Activated CD4-positive, alpha-beta T cell treated with anti-CD3 and anti-CD28 coated beads, Interleukin-10, Interleukin-2, amounts not matched to agents 100 ng/mL and 50 ng/mL, durations not matched to agents 16 hours and 8 hours (primary cell): Measurements from ENCODE around the gene COL6A2.

Experiments used
- DNase-seq: peaks from one replicate; pipeline ENCODE4 v3.0.0-alpha.2; 2020

COL6A2 gene

DNA sequence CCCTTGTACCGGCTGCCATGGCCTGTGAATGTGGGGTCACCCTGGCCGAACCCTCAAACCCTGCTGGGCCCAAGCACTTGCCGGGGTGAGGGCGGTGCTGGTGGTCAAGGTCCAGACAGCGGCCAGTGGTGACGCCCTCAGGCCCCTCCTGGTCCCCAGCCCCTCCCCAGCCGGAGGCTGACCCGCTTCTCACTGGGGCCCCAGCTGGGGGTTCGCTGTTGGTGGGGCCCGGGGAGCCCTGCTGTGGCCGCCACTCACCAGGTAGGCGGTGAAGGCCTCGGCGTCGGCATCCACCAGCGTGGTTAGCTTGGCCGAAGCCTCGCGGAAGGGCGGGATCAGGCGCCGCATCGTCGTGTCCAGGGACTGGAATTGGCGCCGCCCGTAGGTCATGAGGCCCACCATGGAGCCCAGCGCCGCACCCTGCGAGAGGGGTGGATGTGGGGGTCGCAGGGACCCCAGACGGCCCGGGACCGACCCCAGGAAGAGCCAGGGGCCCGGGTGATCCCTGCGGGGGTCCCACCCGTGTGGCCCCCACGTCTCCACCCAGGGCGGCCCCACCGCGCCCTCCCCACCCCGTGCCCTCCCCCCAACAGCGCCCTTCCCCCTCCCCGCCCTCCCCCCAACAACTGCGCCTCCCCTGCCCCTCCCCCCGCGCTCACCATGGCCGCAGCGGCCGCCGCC is 47.4 kb downstream of the COL6A2 start:
- no peak for DNase-seq

DNA sequence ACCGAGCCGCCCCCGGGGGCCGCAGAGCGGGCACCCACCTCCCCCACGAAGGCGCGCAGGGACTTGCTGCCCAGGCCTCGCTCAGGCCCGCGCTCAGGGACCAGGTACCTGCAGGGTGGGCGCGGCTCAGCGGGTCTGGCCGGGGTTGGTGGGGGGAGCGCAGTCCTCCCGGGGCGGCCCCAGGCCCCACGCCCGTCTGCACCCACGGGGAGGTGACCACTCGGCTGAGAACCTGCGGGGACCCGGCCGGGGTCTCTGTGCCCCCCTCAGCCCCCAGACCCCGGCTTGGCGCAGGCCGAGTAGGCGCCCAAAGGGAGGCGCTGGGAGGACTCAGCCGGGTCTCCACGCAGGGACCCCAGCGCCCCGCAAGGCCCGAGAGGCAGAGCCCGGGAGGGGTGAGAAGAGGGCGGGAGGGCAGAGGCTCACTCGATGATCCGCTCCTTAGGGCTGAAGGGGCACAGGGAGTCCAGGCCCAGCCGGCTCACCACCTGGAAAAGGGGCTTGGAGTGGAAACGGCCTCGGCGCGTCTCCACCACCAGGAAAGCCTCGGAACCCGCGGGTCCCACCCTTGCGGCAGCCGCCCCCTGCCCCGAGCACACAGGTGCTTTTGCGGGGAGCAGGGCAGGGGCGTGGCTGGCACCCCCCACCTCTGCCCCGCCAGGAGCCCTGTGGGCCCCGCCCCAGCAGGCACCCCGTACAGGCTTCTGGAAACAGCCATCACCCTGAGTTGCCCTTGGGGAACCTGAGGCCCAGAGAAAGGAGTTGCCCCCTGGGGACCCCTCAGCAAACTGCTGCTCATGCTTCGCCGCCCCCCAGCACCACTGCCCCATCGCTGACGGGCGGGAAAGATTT is 48.2 kb downstream of the COL6A2 start:
- no peak for DNase-seq

DNA sequence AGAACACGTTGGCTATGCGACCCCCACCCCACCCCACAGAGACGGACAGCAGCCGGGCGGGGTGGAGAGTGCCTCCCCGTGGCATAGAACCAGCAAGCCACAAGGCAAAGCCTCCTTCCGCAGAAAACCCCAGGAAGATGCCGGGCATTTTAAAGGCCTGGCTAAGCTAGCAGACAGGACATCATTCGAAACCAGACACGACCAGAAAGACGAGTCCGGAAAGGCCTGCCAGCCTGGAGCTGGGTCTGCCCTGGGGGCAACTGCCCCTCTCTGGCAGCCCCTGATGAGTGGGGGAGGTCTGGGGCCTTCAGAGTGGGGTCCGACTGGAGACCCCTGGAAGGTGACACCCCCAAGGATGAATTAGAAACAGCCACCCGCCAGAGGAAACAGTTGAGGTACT is 48.9 kb downstream of the COL6A2 start:
- DNase-seq, result no peak

GRCh38 chr21:46147429-46147828 is 49.5 kb downstream of the COL6A2 start:
- peak; percentile 52 for DNase-seq

- no peak for DNase-seq
Measured at GRCh38 chr21:46148106-46148505, 50.2 kb downstream of the COL6A2 start.

GRCh38 chr21:46149205-46149901 is 51.4 kb downstream of the COL6A2 start:
- no peak for DNase-seq

DNA sequence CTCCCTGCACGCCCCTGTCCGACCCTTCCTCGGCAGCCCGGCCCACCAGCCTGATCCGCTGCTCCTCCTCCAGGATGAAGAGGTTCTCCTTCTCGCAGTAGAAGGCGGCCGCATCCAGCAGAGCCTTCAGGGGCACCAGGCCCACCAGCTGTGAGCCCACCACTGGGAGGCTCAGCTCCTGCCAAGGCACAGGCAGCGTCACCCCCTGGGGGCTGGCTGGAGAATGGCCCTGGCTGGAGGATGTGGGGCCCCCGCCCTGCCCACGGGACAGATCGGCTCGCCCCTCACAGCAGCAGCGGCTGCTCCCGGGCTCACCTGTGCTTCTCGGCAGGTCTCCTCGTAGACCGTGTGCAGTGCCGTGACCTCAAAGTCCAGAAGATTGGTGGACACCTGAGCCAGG is 52.2 kb downstream of the COL6A2 start:
- no peak for DNase-seq

DNA sequence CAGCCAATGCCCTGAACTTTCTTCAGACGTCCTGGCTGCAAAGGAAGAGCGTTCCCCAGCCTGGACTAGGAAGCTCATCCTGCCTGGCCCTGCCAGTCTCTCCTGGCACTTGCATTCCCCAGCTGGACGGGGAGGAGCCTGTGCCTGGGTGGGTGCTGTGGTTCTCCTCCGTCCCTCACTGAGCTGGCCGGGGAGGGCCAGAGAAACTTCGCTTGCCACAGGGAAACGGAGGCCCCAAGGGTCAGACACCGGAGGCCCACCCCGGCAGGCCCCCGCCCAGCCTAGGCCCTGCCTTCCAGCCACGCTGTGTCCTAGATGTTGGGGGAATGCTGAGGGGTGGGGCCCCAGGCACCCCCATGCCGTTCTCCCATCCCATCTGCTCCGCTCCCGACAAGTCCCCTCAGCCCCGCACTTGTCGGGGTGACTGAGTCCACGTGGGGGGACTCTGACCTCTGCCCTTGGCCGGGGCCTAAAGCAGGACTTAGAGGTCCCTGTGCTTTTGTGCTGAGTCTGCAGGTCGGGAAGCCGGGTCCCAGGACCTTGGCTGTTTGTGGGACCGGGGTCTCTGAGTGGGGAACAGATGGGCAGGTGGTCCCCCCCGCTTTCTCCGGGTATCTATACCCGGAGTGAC is 52.7 kb downstream of the COL6A2 start:
- no peak for DNase-seq

GRCh38 chr21:46151261-46151988 is 53.5 kb downstream of the COL6A2 start:
- no peak for DNase-seq

- DNase-seq, result no peak
Measured at GRCh38 chr21:46151989-46152926, 54.3 kb downstream of the COL6A2 start.

GRCh38 chr21:46152927-46153246 is 55.0 kb downstream of the COL6A2 start:
- no peak for DNase-seq

DNA sequence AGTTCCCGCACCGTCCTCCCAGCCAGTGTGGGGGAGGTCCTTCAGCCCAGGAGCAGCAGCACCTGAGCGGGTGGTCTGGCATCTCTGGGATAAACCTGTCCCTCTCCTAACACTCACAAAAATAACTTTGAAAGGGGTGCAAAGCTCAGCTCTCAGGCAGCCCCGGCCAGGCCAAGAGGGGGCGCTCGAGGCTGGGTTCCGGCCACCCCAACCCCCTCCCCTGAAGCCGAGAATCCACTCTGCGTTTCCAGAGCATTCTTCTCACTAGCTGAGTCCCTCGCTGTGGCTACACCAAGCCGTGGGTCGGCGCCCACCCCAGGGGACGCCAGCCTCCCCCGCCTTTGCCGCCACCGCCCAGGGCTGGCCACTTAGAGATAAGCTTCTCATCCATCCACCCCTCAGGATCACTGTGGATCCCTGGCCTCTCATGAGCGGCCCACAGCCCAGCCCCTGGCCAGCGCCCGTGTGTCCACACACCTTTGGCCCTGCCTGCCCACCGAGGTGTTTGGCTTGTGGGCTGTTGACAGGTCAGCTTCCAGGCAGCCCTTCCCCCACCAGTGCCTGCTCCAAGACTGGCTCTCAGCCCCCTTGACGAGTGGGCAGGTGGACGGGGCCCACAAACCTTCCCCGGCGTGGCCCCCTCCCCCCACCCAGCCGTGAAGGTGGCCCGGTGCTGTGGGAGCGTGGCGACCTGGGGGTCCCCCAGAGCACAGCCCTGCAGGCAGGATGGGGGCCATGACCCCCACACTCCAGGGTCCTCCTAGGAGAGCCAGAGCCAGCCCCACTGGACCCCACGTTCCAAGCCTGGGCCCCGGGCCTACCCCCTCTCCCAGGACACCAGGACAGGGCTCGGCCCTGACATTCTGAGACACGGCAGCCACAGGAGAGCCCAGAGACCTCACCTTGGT is 55.6 kb downstream of the COL6A2 start:
- DNase-seq, result peak; percentile 45

GRCh38 chr21:46154155-46154954 is 56.4 kb downstream of the COL6A2 start:
- no peak for DNase-seq

GRCh38 chr21:46154955-46155513 is 57.1 kb downstream of the COL6A2 start:
- no peak for DNase-seq

- no peak for DNase-seq
Measured at GRCh38 chr21:46155514-46156377, 57.8 kb downstream of the COL6A2 start, which contains the start of gene FTCD. Gene FTCD, minus strand, starts transcription at chr21:46155579. Its CDS starts 56 bp downstream, at chr21:46155523.

GRCh38 chr21:46156378-46156645 is 58.4 kb downstream of the COL6A2 start:
- no peak for DNase-seq

- no peak for DNase-seq
Measured at GRCh38 chr21:46156678-46157077, 58.8 kb downstream of the COL6A2 start.

DNA sequence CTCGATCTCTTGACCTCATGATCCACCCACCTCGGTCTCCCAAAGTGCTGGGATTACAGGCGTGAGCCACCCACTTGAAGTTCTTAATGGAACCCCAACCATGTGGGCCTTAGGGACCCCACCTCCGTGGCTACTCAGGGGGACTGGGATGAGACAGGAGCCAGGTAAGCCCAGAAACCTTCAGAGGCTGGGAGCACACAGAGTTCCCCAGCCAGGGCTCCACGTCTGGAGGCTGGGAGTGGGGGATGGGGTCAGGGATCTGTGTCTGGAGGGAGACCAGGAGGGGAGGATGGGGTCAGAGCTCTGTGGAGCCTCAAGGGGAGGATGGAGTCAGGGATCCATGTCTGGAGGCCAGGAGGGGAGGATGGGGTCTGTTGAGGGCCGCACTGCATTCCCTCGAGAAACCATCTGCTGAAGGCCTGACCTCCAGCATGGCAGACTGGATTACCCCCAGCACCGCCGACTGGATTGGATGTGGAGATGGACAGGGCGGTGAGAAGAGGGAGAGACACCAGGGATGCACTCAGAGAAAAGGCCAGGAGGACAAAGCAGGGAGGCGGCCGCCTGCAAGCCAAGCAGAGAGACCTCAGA is 59.6 kb downstream of the COL6A2 start:
- no peak for DNase-seq
